Neural crest cell (in vitro differentiated cells): Measurements from ENCODE around the gene PPP2R3A. TPM values are rescaled to one million over a fixed set of nuclear protein-coding genes. Genes with fewer than 3 reads are reported as not detected.
"Not testable (repeated sequence)": the region's sequence is repeated elsewhere in the genome, so short reads cannot be mapped to it uniquely, and the experiment has no call there.

ENCODE experiments used
- DNase-seq: peaks from one replicate; pipeline ENCODE4 v3.0.0; 2021; ENCODE audit warnings: low read depth, mixed read lengths, low spot score
- H3K27ac Mint-ChIP-seq: one replicate; pipeline ENCODE4 v1.8.0; 2021; ENCODE audit warnings: mild to moderate bottlenecking, mixed read lengths; ENCODE audit not compliant: unreplicated experiment
- H3K27me3 Mint-ChIP-seq: 2 replicates; pipeline ENCODE4 v1.8.0; 2021; ENCODE audit warnings: low read depth, mild to moderate bottlenecking, mixed read lengths
- H3K36me3 Mint-ChIP-seq: 2 replicates; pipeline ENCODE4 v1.8.0; 2021; ENCODE audit warnings: low read depth, mild to moderate bottlenecking, mixed read lengths
- H3K4me1 Mint-ChIP-seq: 2 replicates; pipeline ENCODE4 v1.8.0; 2021; ENCODE audit warnings: mixed read lengths
- H3K4me3 Mint-ChIP-seq: one replicate; pipeline ENCODE4 v1.8.0; 2021; ENCODE audit warnings: mild to moderate bottlenecking, mixed read lengths
- H3K9me3 Mint-ChIP-seq: 2 replicates; pipeline ENCODE4 v1.8.0; 2021; ENCODE audit warnings: mixed read lengths
- total RNA-seq: library from RNA; stranded (reverse); gene quantifications from 2 replicates; pipeline ENCODE4 v1.2.1, GENCODE V29; 2021
- TF ChIP-seq, protein P1 (sequence below): fragments of 200-600 bp; sonication (generic); conservative IDR thresholded peaks from 2 replicates; pipeline ENCODE4 v1.5.0; 2021; ENCODE audit warnings: antibody characterized with exemption, mild to moderate bottlenecking

Gene PPP2R3A
- total RNA-seq, 1 donor from 2014 or later = 16.4 TPM

GRCh38 chr3:135930255-135930654 lies 35.3 kb upstream of the PPP2R3A start:
- TF ChIP-seq, protein P1, sequence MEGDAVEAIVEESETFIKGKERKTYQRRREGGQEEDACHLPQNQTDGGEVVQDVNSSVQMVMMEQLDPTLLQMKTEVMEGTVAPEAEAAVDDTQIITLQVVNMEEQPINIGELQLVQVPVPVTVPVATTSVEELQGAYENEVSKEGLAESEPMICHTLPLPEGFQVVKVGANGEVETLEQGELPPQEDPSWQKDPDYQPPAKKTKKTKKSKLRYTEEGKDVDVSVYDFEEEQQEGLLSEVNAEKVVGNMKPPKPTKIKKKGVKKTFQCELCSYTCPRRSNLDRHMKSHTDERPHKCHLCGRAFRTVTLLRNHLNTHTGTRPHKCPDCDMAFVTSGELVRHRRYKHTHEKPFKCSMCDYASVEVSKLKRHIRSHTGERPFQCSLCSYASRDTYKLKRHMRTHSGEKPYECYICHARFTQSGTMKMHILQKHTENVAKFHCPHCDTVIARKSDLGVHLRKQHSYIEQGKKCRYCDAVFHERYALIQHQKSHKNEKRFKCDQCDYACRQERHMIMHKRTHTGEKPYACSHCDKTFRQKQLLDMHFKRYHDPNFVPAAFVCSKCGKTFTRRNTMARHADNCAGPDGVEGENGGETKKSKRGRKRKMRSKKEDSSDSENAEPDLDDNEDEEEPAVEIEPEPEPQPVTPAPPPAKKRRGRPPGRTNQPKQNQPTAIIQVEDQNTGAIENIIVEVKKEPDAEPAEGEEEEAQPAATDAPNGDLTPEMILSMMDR = no peak
- no peaks in the 10 kb centered on the region for H3K27me3 Mint-ChIP-seq
- no peak overlapping the region for H3K4me3 Mint-ChIP-seq
- no peak overlapping the region for H3K27ac Mint-ChIP-seq
- H3K9me3 Mint-ChIP-seq = peaks cover under 1% of the 10 kb centered on the region
- H3K4me1 Mint-ChIP-seq = no peaks in the 10 kb centered on the region
- no peak for DNase-seq
- no peaks in the 10 kb centered on the region for H3K36me3 Mint-ChIP-seq

- not testable (repeated sequence) for H3K36me3 Mint-ChIP-seq, DNase-seq, H3K4me3 Mint-ChIP-seq, H3K27me3 Mint-ChIP-seq, H3K4me1 Mint-ChIP-seq, H3K27ac Mint-ChIP-seq
- peaks cover 10% of the 10 kb centered on the region for H3K9me3 Mint-ChIP-seq
Measured at GRCh38 chr3:135935171-135935570, 30.4 kb upstream of the PPP2R3A start.

- H3K9me3 Mint-ChIP-seq = peaks cover 15% of the 10 kb centered on the region
- H3K27me3 Mint-ChIP-seq, DNase-seq, H3K36me3 Mint-ChIP-seq, H3K27ac Mint-ChIP-seq, H3K4me1 Mint-ChIP-seq, H3K4me3 Mint-ChIP-seq: not testable (repeated sequence)
Measured at GRCh38 chr3:135937766-135938165, 27.8 kb upstream of the PPP2R3A start.

- TF ChIP-seq, protein P1 = no peak
- DNase-seq = no peak
- Mint-ChIP-seq H3K27ac (no peak overlapping the region), H3K27me3 (no peaks in the 10 kb centered on the region), H3K4me3 (no peak overlapping the region), H3K4me1 (no peaks in the 10 kb centered on the region), H3K36me3 (no peaks in the 10 kb centered on the region), H3K9me3 (peaks cover 4% of the 10 kb centered on the region)
Measured at GRCh38 chr3:135944831-135945230, 20.7 kb upstream of the PPP2R3A start.

GRCh38 chr3:135950941-135951340 lies 14.6 kb upstream of the PPP2R3A start:
- no peaks in the 10 kb centered on the region for H3K4me1 Mint-ChIP-seq
- no peaks in the 10 kb centered on the region for H3K36me3 Mint-ChIP-seq
- H3K27me3 Mint-ChIP-seq = no peaks in the 10 kb centered on the region
- H3K4me3 Mint-ChIP-seq = no peak overlapping the region
- TF ChIP-seq, protein P1 = no peak
- H3K27ac Mint-ChIP-seq = no peak overlapping the region
- H3K9me3 Mint-ChIP-seq = no peaks in the 10 kb centered on the region
- no peak for DNase-seq

DNA sequence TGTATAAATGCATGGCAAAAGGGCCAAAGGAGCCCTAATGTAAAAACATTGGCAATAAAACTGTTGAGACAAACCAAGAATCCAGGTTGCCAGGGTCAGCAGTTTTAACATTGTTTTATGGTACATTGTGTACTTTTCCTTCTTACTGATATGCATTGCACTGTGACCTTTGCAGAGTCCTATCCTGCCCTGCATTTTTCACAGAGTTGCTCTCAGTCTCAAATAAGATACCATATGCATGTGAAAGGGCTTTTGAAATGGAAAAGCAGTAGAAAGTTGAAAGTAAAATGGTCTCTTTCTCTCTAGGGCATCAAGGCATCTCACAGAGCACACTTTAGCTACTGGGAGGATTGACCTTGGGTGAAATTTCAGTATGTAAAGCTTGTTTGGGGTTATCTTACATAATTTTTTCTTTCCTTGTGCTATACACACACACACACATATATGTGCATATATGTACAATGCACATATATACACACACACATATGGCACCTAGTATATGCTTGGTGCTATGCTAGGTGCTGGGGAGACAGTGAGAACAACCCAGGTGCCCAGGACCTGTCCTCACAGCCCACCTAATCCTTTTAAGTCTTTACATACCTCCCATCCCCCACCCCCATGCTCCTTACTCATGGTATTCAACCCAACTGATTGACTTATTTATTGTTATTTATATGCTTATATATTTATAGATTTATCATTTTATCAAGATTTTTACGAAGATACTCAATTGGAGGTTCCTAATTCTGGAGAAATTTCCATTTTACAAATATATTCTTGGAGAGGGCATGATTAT lies 1.2 kb upstream of the PPP2R3A start:
- peaks cover 24% of the 10 kb centered on the region for H3K4me1 Mint-ChIP-seq
- peaks cover 13% of the 10 kb centered on the region for H3K9me3 Mint-ChIP-seq
- DNase-seq = no peak
- H3K36me3 Mint-ChIP-seq = peaks cover 6% of the 10 kb centered on the region
- H3K27me3 Mint-ChIP-seq = no peaks in the 10 kb centered on the region
- H3K27ac Mint-ChIP-seq = no peak overlapping the region
- H3K4me3 Mint-ChIP-seq = peak overlapping the region; percentile 91
- TF ChIP-seq, protein P1 = no peak
